AG04450 (cell line): ENCODE data around the gene FRMD4B. TPM values are rescaled to one million over a fixed set of nuclear protein-coding genes. Genes with fewer than 3 reads are reported as not detected.

ENCODE experiments used
- CTCF ChIA-PET: fragments of 300-600, 350-600 bp; formaldehyde crosslinking; extraction: SDS; loops from one replicate; lab custom pipeline; 2022; ENCODE audit warnings: antibody characterized with exemption, inconsistent platforms; lab: Charles Lee
- POLR2A ChIA-PET: fragments of 350-600 bp; formaldehyde crosslinking; extraction: SDS; loops from one replicate; lab custom pipeline; 2021; ENCODE audit warnings: antibody characterized with exemption, inconsistent platforms; lab: Yijun Ruan, JAX
- DNase-seq: peaks from one replicate; pipeline ENCODE4 v3.0.0-alpha.2; 2011; ENCODE audit warnings: low read depth, low spot score
- H3K27ac ChIP-seq: one replicate; pipeline ENCODE4 v1.5.1; 2012; ENCODE audit warnings: low read depth, low read length, control low read depth
- H3K27me3 ChIP-seq: one replicate; pipeline ENCODE4 v1.6.0; 2012; ENCODE audit warnings: low read length; ENCODE audit not compliant: control insufficient read depth, insufficient read depth
- H3K4me3 ChIP-seq: 2 replicates; pipeline ENCODE4 v1.5.1; 2011; ENCODE audit warnings: mild to moderate bottlenecking, low read depth, low read length, control low read depth
- H3K9me3 ChIP-seq: 2 replicates; pipeline ENCODE4 v1.5.1; 2012; ENCODE audit warnings: low read length; ENCODE audit not compliant: control insufficient read depth, insufficient read depth
- CTCF ChIP-seq: IDR thresholded peaks from 2 replicates; pipeline ENCODE4 v1.5.1; 2011; ENCODE audit warnings: low read depth, low read length, control low read depth, inconsistent platforms
- polyA plus RNA-seq: library from polyadenylated mRNA; depleted of rRNA; stranded (reverse); fragments of >200 nt; gene quantifications from 2 replicates; pipeline ENCODE4 v1.2.3, GENCODE V29; 2011

FRMD4B gene
- polyA plus RNA-seq, 1 experiment: 0.09 TPM

- Histone ChIP-seq H3K27me3 (no peaks in the 10 kb centered on the region), H3K9me3 (no peaks in the 10 kb centered on the region), H3K4me3 (no peak overlapping the region), H3K27ac (no peak overlapping the region)
- no peak for DNase-seq
- ChIA-PET POLR2A (no interaction called here), CTCF (interaction anchor here (0.6 to 6.8 kb wide), 2 partner anchors 206 to 250 kb away, joined by 4 to 64 read pairs; no protein-coding TSS in a partner anchor)
- no peak for TF ChIP-seq CTCF
Measured at GRCh38 chr3:69411346-69411745, 25.5 kb upstream of the FRMD4B start.

DNA sequence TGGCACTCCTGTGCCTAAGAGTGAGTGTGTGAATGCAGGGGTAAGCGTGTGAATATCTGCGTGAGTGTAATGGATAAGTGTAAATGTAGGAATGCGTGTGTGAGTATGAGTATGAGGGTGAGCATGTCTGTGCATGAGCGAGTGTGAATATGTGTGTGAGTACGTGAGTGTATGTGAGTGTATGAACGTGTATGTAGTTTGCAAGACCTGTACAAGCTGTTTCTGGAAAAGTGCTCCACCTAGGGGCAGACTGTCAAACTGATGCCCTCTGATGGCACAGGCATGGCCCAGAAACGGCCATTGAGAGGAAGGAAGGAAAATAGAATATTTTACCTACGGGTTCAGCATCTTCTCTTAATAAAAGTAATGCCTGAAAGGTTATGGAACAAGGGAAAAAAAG, 24.4 kb upstream of the FRMD4B start:
- POLR2A ChIA-PET: no interaction called here
- H3K27me3 ChIP-seq: no peaks in the 10 kb centered on the region
- no peak for DNase-seq
- TF ChIP-seq CTCF: peak; percentile 89
- no peak overlapping the region for H3K27ac ChIP-seq
- H3K9me3 ChIP-seq: no peaks in the 10 kb centered on the region
- no peak overlapping the region for H3K4me3 ChIP-seq
- CTCF ChIA-PET: interaction anchor here (0.6 to 6.8 kb wide), 15 partner anchors 10 to 573 kb away, joined by 3 to 64 read pairs (median 4); no protein-coding TSS in a partner anchor

DNA sequence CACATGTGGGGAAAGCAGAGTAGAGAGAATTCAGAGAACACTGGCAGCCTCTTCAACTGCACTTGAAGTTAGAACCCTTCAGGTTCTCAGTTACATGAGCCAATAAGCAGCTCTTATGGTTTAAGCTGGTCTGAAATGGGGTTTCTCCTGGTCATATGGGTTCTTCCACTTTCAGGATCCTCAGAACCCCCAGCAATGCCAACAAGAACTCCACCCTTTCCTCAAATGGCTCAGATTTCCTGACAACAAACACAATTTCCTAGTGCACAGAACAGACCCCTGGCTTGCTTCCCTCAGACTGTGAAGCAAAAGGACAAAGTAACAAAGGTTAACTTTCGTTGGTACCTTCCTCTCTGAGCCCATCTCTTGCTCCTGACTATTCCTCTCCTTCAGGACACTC, 23.9 kb upstream of the FRMD4B start:
- H3K27ac ChIP-seq: no peak overlapping the region
- DNase-seq: no peak
- H3K27me3 ChIP-seq: no peaks in the 10 kb centered on the region
- H3K9me3 ChIP-seq: no peaks in the 10 kb centered on the region
- H3K4me3 ChIP-seq: no peak overlapping the region
- TF ChIP-seq CTCF: no peak
- ChIA-PET CTCF (interaction anchor here (0.6 to 6.8 kb wide), 17 partner anchors 10 to 574 kb away, joined by 3 to 64 read pairs (median 4); no protein-coding TSS in a partner anchor), POLR2A (no interaction called here)

DNA sequence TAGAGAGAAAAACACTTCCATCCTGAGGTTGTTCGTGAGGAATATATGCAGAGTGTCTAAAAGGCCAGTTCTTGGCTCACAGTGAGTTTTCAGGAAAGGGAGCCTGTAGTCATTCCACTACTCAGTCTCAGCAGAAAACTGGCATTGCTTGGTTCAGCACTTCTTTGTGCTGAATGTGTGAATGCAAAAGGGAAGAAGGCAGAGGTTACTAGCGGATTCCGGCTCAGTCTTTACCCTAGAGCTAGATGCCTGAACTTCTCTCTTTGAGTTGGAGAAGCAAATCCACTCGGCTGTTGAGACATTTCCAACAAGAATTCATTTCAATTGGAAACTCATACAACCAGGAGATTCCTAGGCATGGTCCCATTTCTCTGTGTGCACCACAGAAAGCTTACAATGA, 23.1 kb upstream of the FRMD4B start:
- no peak overlapping the region for H3K27ac ChIP-seq
- no peaks in the 10 kb centered on the region for H3K27me3 ChIP-seq
- no peak overlapping the region for H3K4me3 ChIP-seq
- ChIA-PET POLR2A (no interaction called here), CTCF (interaction anchor here (0.8 to 6.8 kb wide), 7 partner anchors 12 to 575 kb away, joined by 3 to 64 read pairs (median 6); no protein-coding TSS in a partner anchor)
- no peak for DNase-seq
- H3K9me3 ChIP-seq: no peaks in the 10 kb centered on the region
- TF ChIP-seq CTCF: no peak

DNA sequence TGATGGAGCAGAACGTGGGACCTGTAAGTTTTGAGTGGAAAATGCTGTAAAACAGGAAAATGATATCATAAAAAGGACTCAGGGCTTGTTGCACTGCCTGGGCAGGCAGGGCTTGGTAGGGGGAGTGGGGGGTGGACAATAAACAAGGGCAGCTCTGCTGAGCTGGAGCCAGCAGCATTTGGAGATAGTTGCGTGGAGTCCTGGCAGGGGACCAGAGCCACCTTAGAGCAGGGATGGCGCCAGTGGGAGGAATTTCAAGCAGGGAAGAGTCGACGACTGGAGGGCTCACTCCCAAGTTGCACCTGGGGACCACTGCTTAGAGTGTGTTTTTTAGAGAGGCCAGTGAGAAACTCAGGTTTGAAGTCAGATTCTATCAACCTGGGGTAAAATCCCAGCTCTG, 22.7 kb upstream of the FRMD4B start:
- DNase-seq: no peak
- H3K4me3 ChIP-seq: no peak overlapping the region
- ChIA-PET CTCF (interaction anchor here (1.2 to 6.8 kb wide), 4 partner anchors 11 to 247 kb away, joined by 3 to 64 read pairs (median 6); no protein-coding TSS in a partner anchor), POLR2A (no interaction called here)
- no peaks in the 10 kb centered on the region for H3K27me3 ChIP-seq
- no peaks in the 10 kb centered on the region for H3K9me3 ChIP-seq
- no peak for TF ChIP-seq CTCF
- H3K27ac ChIP-seq: no peak overlapping the region
